ENCODE results near the gene OR10A3.

GRCh38 chr11:7890417-7891172 is 50.9 kb downstream of the OR10A3 start:
- TF ChIP-seq CTCF (conservative IDR thresholded peaks at IDR 0.05; ENCODE audit: low read depth, low read length) = no peak
- TF ChIP-seq EZH2 (IDR thresholded peaks at IDR 0.05; ENCODE audit: borderline replicate concordance, low read depth, low read length, poor library complexity, severe bottlenecking) = no peak

Data from A673 (cell line).